Stimulated activated CD4-positive, alpha-beta T cell treated with anti-CD3 and anti-CD28 coated beads, Interleukin-2, amount 100 ng/mL, for 24 hours (primary cell): ENCODE results near the gene ELOA.
"Not testable (repeated sequence)": the region's sequence is repeated elsewhere in the genome, so short reads cannot be mapped to it uniquely, and the experiment has no call there.

ENCODE experiments used
- DNase-seq, 2 donors: peaks; one replicate each; pipeline ENCODE4 v3.0.0-alpha.2; 2020

Gene ELOA

DNA sequence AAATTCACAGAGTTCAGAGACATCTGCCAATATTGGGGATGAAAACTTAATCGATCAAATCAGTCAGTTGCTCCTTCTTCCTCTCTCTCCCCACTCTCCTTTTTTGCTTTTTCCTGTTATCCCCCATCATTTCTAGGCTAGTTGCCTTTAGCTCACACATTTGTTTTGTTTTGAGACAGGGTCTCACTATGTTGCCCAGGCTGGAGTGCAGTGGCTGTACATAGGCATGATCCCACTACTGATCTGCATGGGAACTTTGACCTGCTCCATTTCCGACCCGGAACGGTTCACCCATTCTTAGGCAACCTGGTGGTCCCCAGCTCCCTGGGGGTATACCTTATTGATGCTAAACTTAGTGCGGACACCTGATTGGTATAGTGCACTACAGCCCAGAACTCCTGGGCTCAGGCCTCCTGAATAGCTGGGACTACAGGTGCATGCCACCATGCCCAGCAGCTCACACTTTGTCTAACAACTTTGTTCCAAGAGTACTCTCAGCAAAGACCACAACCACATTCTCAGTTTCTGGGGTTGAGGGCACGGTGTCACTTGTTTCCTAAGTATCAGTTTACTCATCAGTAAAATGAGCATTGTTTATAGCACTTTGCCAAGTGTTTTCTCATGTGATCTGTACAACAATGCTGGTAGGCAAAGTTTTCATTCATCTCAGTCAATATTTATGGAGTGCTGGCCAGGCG is 6.7 kb upstream of the ELOA start:
- DNase-seq, result peak in 1 of 2 donors; percentile 16

DNA sequence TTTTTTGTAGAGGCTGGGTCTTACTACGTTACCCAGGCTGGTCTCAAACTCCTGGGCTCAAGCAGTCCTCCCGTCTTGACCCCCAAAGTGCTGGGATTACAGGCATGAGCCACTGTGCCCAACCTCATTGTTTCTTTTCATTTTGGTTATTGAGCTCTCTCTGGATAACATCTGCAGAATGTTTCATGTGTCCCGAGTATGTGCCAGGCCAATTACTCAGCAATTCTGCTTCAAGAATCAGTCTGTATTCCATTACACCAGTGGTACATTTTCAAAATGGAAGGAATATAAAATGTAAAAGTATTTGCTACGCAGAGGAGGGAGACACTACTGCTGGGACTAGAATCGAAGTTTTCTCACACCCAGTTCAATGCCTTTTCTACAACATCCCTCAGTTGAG is 1.7 kb upstream of the ELOA start:
- no peak for DNase-seq

GRCh38 chr1:23742670-23743286 is 493 bp upstream of the ELOA start:
- peak; percentile 42 to 45 for DNase-seq

GRCh38 chr1:23745515-23745914 is 2.2 kb downstream of the ELOA start:
- no peak for DNase-seq

DNA sequence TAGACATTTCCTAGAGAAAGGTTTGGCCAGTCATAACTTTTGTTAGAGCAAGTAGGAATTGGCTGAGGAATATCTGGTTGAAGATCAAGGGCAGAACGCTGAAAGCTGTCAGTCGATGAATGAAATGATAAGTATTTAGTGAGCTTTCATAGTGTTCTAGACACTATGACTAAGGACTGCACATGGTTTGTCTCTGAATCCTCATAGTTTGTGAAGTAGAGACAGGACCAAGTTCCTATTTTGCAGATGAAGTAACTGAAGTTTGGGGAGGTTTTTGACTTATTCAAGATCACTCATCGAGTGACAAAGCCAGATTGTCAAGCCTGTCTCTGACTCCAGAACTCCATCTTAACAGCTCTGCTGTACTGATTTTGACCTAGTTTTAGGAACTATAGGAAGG is 4.7 kb downstream of the ELOA start:
- no peak for DNase-seq

DNA sequence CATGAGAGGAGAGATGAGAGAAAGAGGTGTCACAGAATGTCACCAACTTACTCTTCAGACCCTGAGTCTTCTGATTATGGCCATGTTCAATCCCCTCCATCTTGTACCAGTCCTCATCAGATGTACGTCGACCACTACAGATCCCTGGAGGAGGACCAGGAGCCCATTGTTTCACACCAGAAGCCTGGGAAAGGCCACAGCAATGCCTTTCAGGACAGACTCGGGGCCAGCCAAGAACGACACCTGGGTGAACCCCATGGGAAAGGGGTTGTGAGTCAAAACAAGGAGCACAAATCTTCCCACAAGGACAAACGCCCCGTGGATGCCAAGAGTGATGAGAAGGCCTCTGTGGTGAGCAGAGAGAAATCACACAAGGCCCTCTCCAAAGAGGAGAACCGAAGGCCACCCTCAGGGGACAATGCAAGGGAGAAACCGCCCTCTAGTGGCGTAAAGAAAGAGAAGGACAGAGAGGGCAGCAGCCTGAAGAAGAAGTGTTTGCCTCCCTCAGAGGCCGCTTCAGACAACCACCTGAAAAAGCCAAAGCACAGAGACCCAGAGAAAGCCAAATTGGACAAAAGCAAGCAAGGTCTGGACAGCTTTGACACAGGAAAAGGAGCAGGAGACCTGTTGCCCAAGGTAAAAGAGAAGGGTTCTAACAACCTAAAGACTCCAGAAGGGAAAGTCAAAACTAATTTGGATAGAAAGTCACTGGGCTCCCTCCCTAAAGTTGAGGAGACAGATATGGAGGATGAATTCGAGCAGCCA is 8.0 kb downstream of the ELOA start:
- DNase-seq, result peak; percentile 17 to 34

GRCh38 chr1:23751815-23752200 is 8.5 kb downstream of the ELOA start:
- no peak for DNase-seq

- no peak for DNase-seq
Observed at GRCh38 chr1:23752909-23753308, 9.6 kb downstream of the ELOA start.

DNA sequence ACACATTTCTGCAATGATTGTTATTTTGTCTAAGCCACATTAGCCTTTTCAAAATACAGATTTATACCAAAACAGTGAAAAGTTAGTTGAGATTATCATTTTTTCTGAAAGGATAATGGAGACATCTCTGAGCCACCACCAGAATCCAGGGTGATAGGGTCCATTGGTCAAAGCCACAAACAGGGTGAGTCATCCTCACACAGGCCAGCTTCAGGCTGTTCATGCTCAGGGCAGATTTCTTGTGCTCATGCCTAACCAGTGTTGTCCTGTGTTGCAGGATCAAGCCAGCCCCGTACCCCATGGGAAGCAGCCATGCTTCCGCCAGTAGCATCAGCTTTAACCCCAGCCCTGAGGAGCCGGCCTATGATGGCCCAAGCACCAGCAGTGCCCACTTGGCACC is 13.4 kb downstream of the ELOA start:
- no peak for DNase-seq

- DNase-seq, result no peak
Observed at GRCh38 chr1:23757812-23758211, 14.5 kb downstream of the ELOA start.

GRCh38 chr1:23759277-23759676 is 16.0 kb downstream of the ELOA start:
- no peak for DNase-seq

DNA sequence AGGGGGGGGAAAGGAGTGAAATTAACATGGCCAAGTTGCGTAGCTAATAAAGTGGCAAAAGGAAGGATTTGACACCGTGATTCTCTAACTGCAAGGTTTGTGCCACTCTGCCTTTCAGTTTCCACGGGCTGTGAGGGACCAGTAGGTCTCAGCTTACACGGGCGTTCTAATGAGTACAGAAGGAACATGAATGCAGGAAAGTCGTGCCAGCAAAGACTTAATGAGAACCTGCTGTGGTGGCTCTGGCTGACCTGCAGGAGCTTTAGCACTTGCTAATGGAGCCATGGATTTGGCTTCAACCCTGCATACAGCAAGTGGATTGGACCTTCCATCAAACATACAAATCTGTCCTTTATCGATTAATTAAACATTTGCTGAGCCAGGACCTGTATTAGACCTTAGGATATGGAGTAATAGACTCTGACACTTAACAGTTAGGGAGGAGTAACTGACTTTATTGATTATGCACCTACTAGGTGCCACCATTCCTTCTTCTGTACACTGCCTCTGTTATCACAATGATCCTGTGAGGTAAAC is 19.8 kb downstream of the ELOA start:
- DNase-seq, result no peak

- DNase-seq, result no peak
Observed at GRCh38 chr1:23768733-23769132, 25.5 kb downstream of the ELOA start.

DNA sequence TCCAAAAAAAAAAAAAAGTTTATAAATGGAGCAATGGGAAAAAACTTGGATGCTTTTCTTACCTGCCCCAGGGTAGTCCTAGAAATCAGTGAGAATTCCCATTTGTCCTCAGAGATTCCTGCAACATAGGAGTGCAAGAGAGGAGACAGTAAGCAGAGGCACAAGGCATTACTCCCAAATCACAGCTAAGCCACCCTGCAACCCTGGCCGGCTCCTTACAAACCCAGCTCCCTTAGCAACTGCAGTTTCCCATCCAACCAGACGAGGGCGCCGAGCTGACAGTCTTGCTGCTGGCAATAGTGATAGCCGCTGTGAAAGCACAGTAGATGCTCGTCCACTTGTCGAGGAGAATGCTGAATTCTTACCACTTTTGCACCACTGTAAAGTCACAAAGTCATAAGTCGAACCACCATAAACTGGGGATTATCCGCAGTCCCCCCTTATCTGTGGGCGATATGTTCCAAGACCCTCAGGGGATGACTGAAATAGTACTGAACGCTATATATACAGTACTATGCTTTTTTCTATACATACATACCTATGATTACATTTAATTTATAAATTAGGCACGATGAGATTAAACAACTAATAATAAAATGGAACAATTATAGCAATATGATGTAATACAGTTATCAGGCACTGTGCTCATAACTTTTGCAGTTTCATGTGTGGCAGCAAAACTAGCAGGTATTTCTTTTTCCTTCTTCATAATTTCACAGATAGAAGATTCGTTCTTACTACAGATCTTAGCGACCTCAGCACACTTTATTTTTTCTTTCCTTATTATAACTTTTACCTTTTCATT is 29.0 kb downstream of the ELOA start:
- peak; percentile 90 to 92 for DNase-seq

- DNase-seq, result no peak
Observed at GRCh38 chr1:23772854-23773242, 29.6 kb downstream of the ELOA start.

- DNase-seq, result no peak
Observed at GRCh38 chr1:23774174-23774880, 31.1 kb downstream of the ELOA start.

GRCh38 chr1:23776217-23776616 is 32.9 kb downstream of the ELOA start:
- DNase-seq, result no peak

- DNase-seq, result peak; percentile 76 to 81
Observed at GRCh38 chr1:23777979-23778814, 34.9 kb downstream of the ELOA start, which contains the start of gene PITHD1. Gene PITHD1, plus strand, starts transcription at chr1:23778418. Its CDS starts 98 bp downstream, at chr1:23778516.

DNA sequence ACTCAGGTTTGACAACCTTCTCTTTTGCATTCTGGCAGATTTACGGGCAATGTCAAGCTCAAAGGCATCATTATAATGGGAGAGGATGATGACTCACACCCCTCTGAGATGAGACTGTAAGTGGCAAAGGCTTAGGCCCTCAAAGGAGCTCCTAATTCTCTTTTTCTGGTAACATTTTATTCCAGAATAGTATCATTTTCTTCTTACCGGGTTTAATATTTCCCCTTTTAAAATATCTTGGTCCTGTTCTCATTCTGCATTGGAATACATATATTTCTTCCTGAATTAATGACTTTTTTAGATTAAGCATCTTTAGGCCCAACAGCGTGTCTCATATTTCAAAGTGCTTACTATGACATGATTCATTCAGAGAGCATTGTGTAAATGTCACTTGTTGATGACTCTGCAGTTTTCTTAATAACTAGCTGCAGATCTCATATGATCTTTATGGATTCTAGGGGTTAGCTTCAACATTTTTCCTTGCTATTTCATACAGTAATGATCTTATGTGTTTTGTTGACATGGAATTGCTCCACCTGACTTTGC is 36.6 kb downstream of the ELOA start:
- DNase-seq, result no peak

- not testable (repeated sequence) for DNase-seq
Observed at GRCh38 chr1:23783141-23783540, 39.9 kb downstream of the ELOA start.

GRCh38 chr1:23784846-23785245 is 41.6 kb downstream of the ELOA start:
- no peak for DNase-seq
